Naive thymus-derived CD4-positive, alpha-beta T cell (primary cell): Measurements from ENCODE around the gene PPP3R1. TPM values are rescaled to one million over a fixed set of nuclear protein-coding genes. Genes with fewer than 3 reads are reported as not detected.

Experiments used
- ATAC-seq: fragments of 150-1000 bp; cut with Tn5 transposase; 2 replicates; pipeline ENCODE4 v1.10.0; 2021; ENCODE audit warnings: mild to moderate bottlenecking, moderate library complexity
- CTCF ChIA-PET: fragments of 350-600 bp; sonication (Branson Sonifier 250); formaldehyde crosslinking; loops from one replicate; lab custom pipeline; 2021; ENCODE audit warnings: antibody characterized with exemption; lab: Charles Lee
- POLR2A ChIA-PET: fragments of 350-600 bp; sonication (Branson Sonifier 250); formaldehyde crosslinking; loops from one replicate; lab custom pipeline; 2021; ENCODE audit warnings: antibody characterized with exemption, inconsistent platforms; lab: Charles Lee
- DNase-seq, 9 donors: peaks; one replicate each; pipeline versions ENCODE4 v3.0.0 to v3.0.0-alpha.2; 2020 to 2022; ENCODE audit warnings: mixed read lengths in 1 of 9
- H3K27ac ChIP-seq: one replicate; pipeline ENCODE4 v1.7.0; 2013; ENCODE audit warnings: mild to moderate bottlenecking, low read depth, low read length, moderate library complexity
- H3K27me3 ChIP-seq, 2 donors: one replicate each; pipeline ENCODE4 v1.7.0; 2013; ENCODE audit warnings: low read length in 2 of 2, mild to moderate bottlenecking in 2 of 2, moderate library complexity in 2 of 2; ENCODE audit not compliant: control insufficient read depth in 2 of 2, insufficient read depth in 2 of 2
- H3K36me3 ChIP-seq, 3 experiments: 1 replicate in 2 of 3; 2 replicates in 1 of 3; pipeline ENCODE4 v1.7.0; 2013; ENCODE audit warnings: low read length in 3 of 3, mild to moderate bottlenecking in 3 of 3, moderate library complexity in 1 of 3; ENCODE audit not compliant: insufficient read depth in 3 of 3, control insufficient read depth in 2 of 3
- H3K4me1 ChIP-seq, 2 donors: one replicate each; pipeline ENCODE4 v1.7.0; 2013; ENCODE audit warnings: low read length in 2 of 2, mild to moderate bottlenecking in 2 of 2, moderate library complexity in 1 of 2; ENCODE audit not compliant: control insufficient read depth in 2 of 2, insufficient read depth in 2 of 2
- H3K4me3 ChIP-seq: 2 replicates; pipeline ENCODE4 v1.7.0; 2013; ENCODE audit warnings: mild to moderate bottlenecking, low read length
- H3K9me3 ChIP-seq, 3 experiments: 1 replicate in 2 of 3; 2 replicates in 1 of 3; pipeline ENCODE4 v1.7.0; 2013; ENCODE audit warnings: low read length in 3 of 3; ENCODE audit not compliant: control insufficient read depth in 2 of 3
- H3K27ac Mint-ChIP-seq, 9 donors: one replicate each; pipeline ENCODE4 v1.8.0; 2020 to 2022; ENCODE audit warnings: mixed read lengths in 9 of 9, mild to moderate bottlenecking in 8 of 9, moderate library complexity in 5 of 9, inconsistent platforms in 2 of 9
- H3K27me3 Mint-ChIP-seq, 5 donors: one replicate each; pipeline ENCODE4 v1.8.0; 2021 to 2022; ENCODE audit warnings: mixed read lengths in 5 of 5, mild to moderate bottlenecking in 1 of 5
- H3K36me3 Mint-ChIP-seq, 5 donors: one replicate each; pipeline ENCODE4 v1.8.0; 2020 to 2022; ENCODE audit warnings: mixed read lengths in 5 of 5, mild to moderate bottlenecking in 3 of 5, inconsistent platforms in 1 of 5
- H3K4me1 Mint-ChIP-seq, 7 donors: one replicate each; pipeline ENCODE4 v1.8.0; 2020 to 2022; ENCODE audit warnings: mixed read lengths in 7 of 7, mild to moderate bottlenecking in 3 of 7, inconsistent platforms in 1 of 7
- H3K4me3 Mint-ChIP-seq, 10 donors: one replicate each; pipeline ENCODE4 v1.8.0; 2020 to 2022; ENCODE audit warnings: mild to moderate bottlenecking in 10 of 10, mixed read lengths in 10 of 10, moderate library complexity in 6 of 10, inconsistent platforms in 2 of 10
- H3K9me3 Mint-ChIP-seq, 11 donors: one replicate each; pipeline ENCODE4 v1.8.0; 2020 to 2022; ENCODE audit warnings: mixed read lengths in 11 of 11, mild to moderate bottlenecking in 4 of 11, inconsistent platforms in 1 of 11, moderate library complexity in 1 of 11
- intact Hi-C, 2 donors: fragments of 100-400 bp; cut with micrococcal nuclease; formaldehyde crosslinking; loops; one replicate each; pipeline ENCODE4 v1.15.1; 2023
- polyA plus RNA-seq, 2 donors: library from polyadenylated mRNA; unstranded; fragments of 300-500 nt; fragmentation: Illumina TruSeq; gene quantifications; one replicate each; pipeline ENCODE4 v1.2.3, GENCODE V29; 2021
- total RNA-seq, 6 experiments: library from RNA in 5 of 6; stranded (reverse) in 5 of 6; gene quantifications; 1 replicate in 5 of 6; 2 replicates in 1 of 6; pipeline ENCODE4 v1.2.3 and lab custom pipeline; 2021 to 2026

The PPP3R1 gene
- total and polyA plus RNA-seq, 7 experiments from 2014 or later, result 2.6 to 78.2 (median 64.2) TPM

DNA sequence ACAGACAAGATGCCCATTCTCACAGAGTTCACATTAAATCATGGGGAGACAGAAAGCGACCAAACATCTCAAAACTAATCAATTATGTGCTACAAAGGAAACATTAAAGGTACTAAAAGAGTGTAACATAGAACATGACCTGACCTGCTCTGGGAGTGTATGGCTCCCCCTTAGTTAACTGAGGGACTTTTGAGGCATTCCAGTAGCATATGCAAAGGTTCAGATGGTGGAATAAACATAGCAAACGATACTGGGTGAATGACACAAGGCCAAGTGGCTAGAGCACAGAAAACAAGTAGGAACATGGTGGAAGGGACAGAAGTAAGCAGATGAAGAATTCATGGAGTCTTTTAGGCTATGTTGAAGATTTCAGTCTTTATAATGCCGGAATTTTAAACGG is 11.9 kb downstream of the PPP3R1 start:
- peak overlapping the region in 8 of 9 donors; percentile 27 to 74 (median 39) for H3K27ac Mint-ChIP-seq
- Histone ChIP-seq H3K4me1 (peaks cover 63 to 72% of the 10 kb centered on the region in 2 donors), H3K36me3 (no peaks in the 10 kb centered on the region), H3K9me3 (no peaks in the 10 kb centered on the region), H3K27ac (no peak overlapping the region), H3K4me3 (peak overlapping the region; percentile 4), H3K27me3 (no peaks in the 10 kb centered on the region)
- H3K4me1 Mint-ChIP-seq, result peaks cover 12 to 74% (median 49%) of the 10 kb centered on the region in 7 donors
- H3K27me3 Mint-ChIP-seq, result no peaks in the 10 kb centered on the region
- POLR2A ChIA-PET, result no interaction called here
- CTCF ChIA-PET, result interaction anchor here (1.0 kb wide), 1 partner anchor 44 kb away, joined by 3 read pairs; no protein-coding TSS in a partner anchor
- ATAC-seq (no peak), DNase-seq (no peak)
- intact Hi-C loops, result no loop called here
- H3K9me3 Mint-ChIP-seq, result no peaks in the 10 kb centered on the region
- peak overlapping the region in 8 of 10 donors; percentile 42 to 76 (median 62) for H3K4me3 Mint-ChIP-seq
- peaks cover 0 to 12% (median 7%) of the 10 kb centered on the region in 5 donors for H3K36me3 Mint-ChIP-seq

DNA sequence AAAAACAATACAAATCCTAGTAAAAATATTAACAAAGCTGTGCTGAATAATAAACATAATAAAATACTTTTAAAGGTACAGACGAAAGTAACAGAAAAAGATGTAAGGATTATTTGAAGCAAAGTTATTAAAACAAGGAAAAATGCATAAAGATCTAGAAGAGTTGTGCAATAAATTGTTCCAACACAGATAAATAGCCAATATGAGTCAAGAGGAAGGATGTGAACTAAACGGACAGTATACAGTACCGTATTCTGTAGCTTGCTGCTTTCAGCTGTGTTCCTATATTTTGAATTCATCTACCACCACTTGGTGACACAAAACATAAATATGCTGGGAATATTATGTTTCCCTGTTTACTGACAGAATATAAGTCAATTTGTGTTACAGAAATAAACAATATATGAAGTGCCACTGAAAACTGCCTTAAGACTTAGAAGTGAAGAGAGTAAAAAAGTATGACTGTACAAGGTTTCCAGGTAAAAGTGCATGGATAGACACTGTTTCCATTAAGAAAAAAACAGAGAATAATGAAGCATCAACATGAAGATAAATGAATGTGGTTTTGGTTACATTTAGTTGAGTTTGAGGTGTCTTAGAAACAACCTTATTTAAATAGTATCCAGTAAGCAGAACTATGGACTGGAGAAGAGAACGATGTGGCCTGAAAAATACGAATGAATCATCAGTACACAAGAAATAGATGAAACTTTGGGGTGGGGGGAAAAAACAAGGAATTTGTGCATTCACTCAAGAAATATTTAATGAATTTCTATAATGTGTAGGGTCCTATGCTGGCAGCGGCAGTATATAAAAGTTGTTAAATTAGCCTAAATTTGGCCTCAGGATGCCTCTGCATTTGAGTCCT is 13.1 kb downstream of the PPP3R1 start:
- H3K27ac Mint-ChIP-seq, result peak overlapping the region in 8 of 9 donors; percentile 5 to 94 (median 46)
- Histone ChIP-seq H3K9me3 (no peaks in the 10 kb centered on the region), H3K4me3 (no peak overlapping the region), H3K27ac (peak overlapping the region; percentile 15), H3K36me3 (no peaks in the 10 kb centered on the region), H3K27me3 (no peaks in the 10 kb centered on the region), H3K4me1 (peaks cover 65 to 67% of the 10 kb centered on the region in 2 donors)
- DNase-seq (no peak), ATAC-seq (peak; percentile 64)
- intact Hi-C loops, result loop anchor here in 1 of 2 donors (1.0 kb wide), 1 partner anchor 12 kb away; no protein-coding TSS in a partner anchor
- peaks cover 24 to 86% (median 61%) of the 10 kb centered on the region in 7 donors for H3K4me1 Mint-ChIP-seq
- peaks cover 0 to 12% (median 7%) of the 10 kb centered on the region in 5 donors for H3K36me3 Mint-ChIP-seq
- H3K4me3 Mint-ChIP-seq, result peak overlapping the region in 9 of 10 donors; percentile 2 to 76 (median 50)
- ChIA-PET CTCF (interaction anchor here (1.0 kb wide), 1 partner anchor 43 kb away, joined by 3 read pairs; no protein-coding TSS in a partner anchor), POLR2A (no interaction called here)
- no peaks in the 10 kb centered on the region for H3K9me3 Mint-ChIP-seq
- no peaks in the 10 kb centered on the region for H3K27me3 Mint-ChIP-seq

DNA sequence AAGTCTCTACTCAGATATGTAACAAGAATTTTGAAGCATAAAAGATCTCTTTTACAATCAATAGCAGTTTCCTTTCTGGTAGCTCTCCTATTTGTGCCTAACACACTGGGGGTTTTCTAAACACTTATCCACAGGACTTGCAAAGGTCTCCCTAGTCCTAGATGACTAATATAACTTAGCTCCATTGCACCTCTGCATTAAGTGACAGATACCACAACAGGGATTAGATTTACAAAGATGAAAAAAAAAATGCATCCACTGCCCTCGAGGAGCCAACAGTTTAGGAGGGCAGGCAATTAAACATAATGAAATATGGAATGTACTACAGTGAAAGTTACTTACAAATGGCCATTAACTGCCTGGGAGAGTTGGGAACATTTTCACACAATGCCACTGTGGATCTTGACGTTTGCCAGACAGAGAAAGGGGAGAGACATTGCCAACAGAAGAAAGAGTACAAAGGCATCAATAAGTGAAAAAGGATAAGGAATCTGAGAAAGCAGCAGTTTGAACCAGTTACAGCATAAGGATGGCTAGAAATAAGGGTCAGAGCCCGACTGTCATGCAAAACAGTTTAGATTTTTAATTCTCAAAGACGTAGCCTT is 14.3 kb downstream of the PPP3R1 start:
- no peak for DNase-seq
- peak overlapping the region; percentile 41 for H3K27ac ChIP-seq
- CTCF ChIA-PET, result no interaction called here
- no peaks in the 10 kb centered on the region for H3K36me3 ChIP-seq
- H3K4me3 Mint-ChIP-seq, result peak overlapping the region in 8 of 10 donors; percentile 33 to 65 (median 56)
- H3K27ac Mint-ChIP-seq, result peak overlapping the region in 8 of 9 donors; percentile 8 to 94 (median 40)
- no peaks in the 10 kb centered on the region for H3K9me3 ChIP-seq
- peaks cover 36 to 93% (median 63%) of the 10 kb centered on the region in 7 donors for H3K4me1 Mint-ChIP-seq
- no peak overlapping the region for H3K4me3 ChIP-seq
- no peaks in the 10 kb centered on the region for H3K9me3 Mint-ChIP-seq
- no peaks in the 10 kb centered on the region for H3K27me3 ChIP-seq
- H3K36me3 Mint-ChIP-seq, result peaks cover 0 to 14% (median 7%) of the 10 kb centered on the region in 5 donors
- no peaks in the 10 kb centered on the region for H3K27me3 Mint-ChIP-seq
- POLR2A ChIA-PET, result no interaction called here
- no peak for ATAC-seq
- intact Hi-C loops, result loop anchor here (1.0 kb wide), 2 partner anchors 13 kb away; no protein-coding TSS in a partner anchor
- peaks cover 55 to 65% of the 10 kb centered on the region in 2 donors for H3K4me1 ChIP-seq

DNA sequence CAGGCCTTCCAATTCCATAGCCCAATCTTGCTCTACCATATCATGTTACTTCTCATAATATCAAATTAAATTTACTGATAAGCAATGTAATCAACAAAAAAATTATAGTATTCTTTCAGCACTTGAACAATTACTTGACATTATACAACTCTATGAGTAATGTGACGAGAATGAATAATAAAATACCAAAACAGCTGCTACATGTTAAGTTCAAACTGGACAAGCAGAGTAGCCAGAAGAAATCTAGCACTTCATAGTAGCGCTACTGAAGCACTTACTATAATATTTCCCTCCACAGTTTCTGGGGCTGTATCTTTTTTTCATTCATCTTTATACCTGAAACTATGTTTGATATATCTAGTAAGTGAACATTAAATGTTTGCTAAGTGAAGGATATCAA is 14.9 kb downstream of the PPP3R1 start:
- ChIA-PET CTCF (interaction anchor here (0.9 kb wide), 1 partner anchor 85 kb away, joined by 4 read pairs; no protein-coding TSS in a partner anchor), POLR2A (no interaction called here)
- Histone ChIP-seq H3K27ac (peak overlapping the region; percentile 41), H3K4me3 (no peak overlapping the region), H3K4me1 (peaks cover 54 to 65% of the 10 kb centered on the region in 2 donors), H3K36me3 (no peaks in the 10 kb centered on the region), H3K27me3 (no peaks in the 10 kb centered on the region), H3K9me3 (no peaks in the 10 kb centered on the region)
- Mint-ChIP-seq H3K4me3 (peak overlapping the region in 3 of 10 donors; percentile 28 to 65 (median 45)), H3K36me3 (peaks cover 0 to 14% (median 7%) of the 10 kb centered on the region in 5 donors), H3K9me3 (no peaks in the 10 kb centered on the region), H3K4me1 (peaks cover 40 to 92% (median 60%) of the 10 kb centered on the region in 7 donors), H3K27ac (peak overlapping the region in 5 of 9 donors; percentile 1 to 84 (median 54)), H3K27me3 (no peaks in the 10 kb centered on the region)
- ATAC-seq (no peak), DNase-seq (no peak)
- intact Hi-C loops, result loop anchor here in 1 of 2 donors (1.0 kb wide), 1 partner anchor 12 kb away; no protein-coding TSS in a partner anchor

DNA sequence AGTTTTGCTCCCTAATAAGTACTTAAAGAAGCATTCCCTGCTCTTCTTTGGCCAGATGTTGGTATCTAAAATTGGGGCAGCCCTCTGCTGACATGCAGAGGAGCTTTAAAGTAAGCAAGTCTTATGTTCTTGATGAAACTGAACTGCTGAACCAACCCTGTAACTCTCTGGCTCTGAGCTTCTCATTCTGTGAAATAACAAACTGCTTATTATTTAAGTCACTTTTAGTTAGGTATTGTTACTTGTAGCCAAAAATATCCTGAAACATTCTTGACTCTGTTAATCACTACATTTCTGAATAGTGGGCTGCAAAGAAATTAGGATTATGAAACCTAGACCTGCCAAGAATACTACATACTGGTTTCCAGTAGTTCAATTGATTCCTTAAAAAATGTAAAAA is 15.5 kb downstream of the PPP3R1 start:
- Histone ChIP-seq H3K4me1 (peaks cover 54 to 60% of the 10 kb centered on the region in 2 donors), H3K36me3 (no peaks in the 10 kb centered on the region), H3K27me3 (no peaks in the 10 kb centered on the region), H3K9me3 (no peaks in the 10 kb centered on the region), H3K27ac (peak overlapping the region; percentile 11), H3K4me3 (no peak overlapping the region)
- POLR2A ChIA-PET, result interaction anchor here (1.2 to 1.4 kb wide), 2 partner anchors 15 to 18 kb away, joined by 4 to 8 read pairs; partner anchors contain the start of gene PPP3R1
- CTCF ChIA-PET, result interaction anchor here (0.9 kb wide), 1 partner anchor 85 kb away, joined by 4 read pairs; no protein-coding TSS in a partner anchor
- Mint-ChIP-seq H3K36me3 (peaks cover 0 to 14% (median 7%) of the 10 kb centered on the region in 5 donors), H3K4me1 (peaks cover 44 to 90% (median 60%) of the 10 kb centered on the region in 7 donors), H3K27me3 (no peaks in the 10 kb centered on the region), H3K9me3 (no peaks in the 10 kb centered on the region), H3K27ac (peak overlapping the region in 4 of 9 donors; percentile 1 to 84 (median 38)), H3K4me3 (peak overlapping the region in 5 of 10 donors; percentile 7 to 65 (median 28))
- no peak for DNase-seq
- no peak for ATAC-seq
- intact Hi-C loops, result loop anchor here in 1 of 2 donors (1.0 kb wide), 3 partner anchors 8 to 14 kb away; no protein-coding TSS in a partner anchor
